Breast epithelium (tissue), 4 donors: ENCODE measurements around the gene ACSS2. TPM values are rescaled to one million over a fixed set of nuclear protein-coding genes. Genes with fewer than 3 reads are reported as not detected.

Experiments used
- DNase-seq, 2 donors: peaks; one replicate each; pipeline ENCODE4 v3.0.0-alpha.2; 2019; ENCODE audit warnings: low spot score in 2 of 2
- H3K27ac ChIP-seq, 2 donors: fragments of 200-600 bp; sonication (generic) in 1 of 2; one replicate each; pipeline ENCODE4 v1.5.1; 2016 to 2019; ENCODE audit warnings: mild to moderate bottlenecking in 1 of 2
- H3K27me3 ChIP-seq, 2 donors: fragments of 200-600 bp; sonication (generic) in 1 of 2; one replicate each; pipeline versions ENCODE4 v1.5.1 to v1.6.0; 2017 to 2019; ENCODE audit warnings: control low read depth in 1 of 2, mild to moderate bottlenecking in 1 of 2
- H3K36me3 ChIP-seq: fragments of 200-600 bp; one replicate; pipeline ENCODE4 v1.5.1; 2019
- H3K4me1 ChIP-seq, 2 donors: fragments of 200-600 bp; sonication (generic); one replicate each; pipeline ENCODE4 v1.5.1; 2016 to 2019; ENCODE audit warnings: control low read depth in 1 of 2
- H3K4me3 ChIP-seq, 3 donors: fragments of 200-600 bp; sonication (generic); 1 replicate in 2 of 3; 2 replicates in 1 of 3; pipeline ENCODE4 v1.5.1; 2016 to 2019; ENCODE audit warnings: mild to moderate bottlenecking in 3 of 3, moderate library complexity in 2 of 3
- H3K9me3 ChIP-seq, 2 donors: fragments of 200-600 bp; sonication (generic) in 1 of 2; one replicate each; pipeline ENCODE4 v1.5.1; 2016 to 2019; ENCODE audit warnings: control low read depth in 1 of 2
- CTCF ChIP-seq, 3 donors: fragments of 450-650 bp; IDR thresholded peaks; one replicate each; pipeline ENCODE4 v1.5.1; 2016 to 2017; ENCODE audit warnings: antibody characterized with exemption in 3 of 3, mild to moderate bottlenecking in 3 of 3, moderate library complexity in 3 of 3
- POLR2A ChIP-seq: fragments of 450-650 bp; IDR thresholded peaks from one replicate; pipeline ENCODE4 v1.6.1; 2016; ENCODE audit warnings: antibody characterized with exemption, mild to moderate bottlenecking, moderate library complexity
- POLR2AphosphoS5 ChIP-seq, 3 donors: sonication (generic); formaldehyde crosslinking; IDR thresholded peaks; one replicate each; pipeline ENCODE4 v1.6.1; 2017; ENCODE audit warnings: antibody characterized with exemption in 3 of 3
- intact Hi-C: fragments of 100-400 bp; cut with DNase I; formaldehyde crosslinking; loops from one replicate; pipeline ENCODE4 v1.15.1; 2023; ENCODE audit warnings: low total_unique reads
- total RNA-seq, 3 donors: library from RNA; depleted of rRNA; stranded (reverse); fragments of >200 nt; gene quantifications; one replicate each; pipeline ENCODE4 v1.1.0, GENCODE V29; 2016

Gene ACSS2
- total RNA-seq, 3 donors from 2014 or later: 70.1 to 137 (median 71.1) TPM

GRCh38 chr20:34883087-34883688 is 6.8 kb downstream of the ACSS2 start:
- DNase-seq: no peak
- no peaks in the 10 kb centered on the region for H3K4me1 ChIP-seq
- peaks cover 6% of the 10 kb centered on the region for H3K36me3 ChIP-seq
- no peaks in the 10 kb centered on the region for H3K27me3 ChIP-seq
- H3K9me3 ChIP-seq: no peaks in the 10 kb centered on the region
- peak overlapping the region in 1 of 2 donors; percentile 57 for H3K27ac ChIP-seq
- TF ChIP-seq POLR2AphosphoS5 (IDR thresholded peaks at IDR 0.05) (no peak), CTCF (IDR thresholded peaks at IDR 0.05) (no peak), POLR2A (no peak)
- H3K4me3 ChIP-seq: no peak overlapping the region
- intact Hi-C loops: no loop called here

- DNase-seq: no peak
- TF ChIP-seq POLR2A (no peak), CTCF (IDR thresholded peaks at IDR 0.05) (no peak), POLR2AphosphoS5 (IDR thresholded peaks at IDR 0.05) (no peak)
- H3K36me3 ChIP-seq: peaks cover 6% of the 10 kb centered on the region
- no peak overlapping the region for H3K4me3 ChIP-seq
- intact Hi-C loops: no loop called here
- no peaks in the 10 kb centered on the region for H3K27me3 ChIP-seq
- no peaks in the 10 kb centered on the region for H3K4me1 ChIP-seq
- no peak overlapping the region for H3K27ac ChIP-seq
- no peaks in the 10 kb centered on the region for H3K9me3 ChIP-seq
Measured at GRCh38 chr20:34883809-34884208, 7.4 kb downstream of the ACSS2 start.

- Histone ChIP-seq H3K27me3 (no peaks in the 10 kb centered on the region), H3K36me3 (peaks cover 6% of the 10 kb centered on the region), H3K4me3 (no peak overlapping the region), H3K4me1 (no peaks in the 10 kb centered on the region), H3K9me3 (no peaks in the 10 kb centered on the region), H3K27ac (no peak overlapping the region)
- no peak for DNase-seq
- TF ChIP-seq POLR2AphosphoS5 (IDR thresholded peaks at IDR 0.05): no peak
- TF ChIP-seq CTCF (IDR thresholded peaks at IDR 0.05): no peak
- TF ChIP-seq POLR2A: no peak
- intact Hi-C loops: no loop called here
Measured at GRCh38 chr20:34884260-34884659, 7.8 kb downstream of the ACSS2 start.

DNA sequence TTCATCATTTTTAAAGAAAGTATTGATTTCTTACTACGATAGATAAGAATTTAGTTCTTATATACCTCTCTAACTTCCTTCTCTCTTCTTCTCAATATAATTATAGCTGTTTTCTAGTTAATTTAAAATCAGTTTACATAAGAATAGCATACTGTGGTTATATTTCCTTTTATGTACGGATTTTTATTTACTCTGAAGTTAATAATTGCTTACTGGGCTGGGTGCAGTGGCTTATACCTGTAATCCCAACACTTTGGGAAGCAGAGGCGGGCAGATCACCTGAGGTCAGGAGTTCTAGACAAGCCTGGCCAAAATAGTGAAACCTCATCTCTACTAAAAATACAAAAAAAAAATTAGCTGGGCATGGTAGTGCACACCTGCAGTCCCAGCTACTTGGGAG is 9.7 kb downstream of the ACSS2 start:
- no peak for DNase-seq
- Histone ChIP-seq H3K27ac (no peak overlapping the region), H3K4me3 (no peak overlapping the region), H3K9me3 (no peaks in the 10 kb centered on the region), H3K36me3 (peaks cover 6% of the 10 kb centered on the region), H3K27me3 (no peaks in the 10 kb centered on the region), H3K4me1 (no peaks in the 10 kb centered on the region)
- TF ChIP-seq CTCF (IDR thresholded peaks at IDR 0.05) (no peak), POLR2A (no peak), POLR2AphosphoS5 (IDR thresholded peaks at IDR 0.05) (no peak)
- intact Hi-C loops: no loop called here

GRCh38 chr20:34887023-34887422 is 10.6 kb downstream of the ACSS2 start:
- H3K4me3 ChIP-seq: no peak overlapping the region
- peaks cover 6% of the 10 kb centered on the region for H3K36me3 ChIP-seq
- H3K27ac ChIP-seq: no peak overlapping the region
- no peaks in the 10 kb centered on the region for H3K4me1 ChIP-seq
- no peak for DNase-seq
- intact Hi-C loops: no loop called here
- no peaks in the 10 kb centered on the region for H3K27me3 ChIP-seq
- TF ChIP-seq CTCF (IDR thresholded peaks at IDR 0.05) (no peak), POLR2A (no peak), POLR2AphosphoS5 (IDR thresholded peaks at IDR 0.05) (no peak)
- no peaks in the 10 kb centered on the region for H3K9me3 ChIP-seq
